ENCODE measurements around the gene CTSL. TPM values are rescaled to one million over a fixed set of nuclear protein-coding genes. Genes with fewer than 3 reads are reported as not detected.

CTSL gene
- total and polyA plus RNA-seq, 5 donors from 2014 or later: 1.2 to 10.6 (median 2.8) TPM

DNA sequence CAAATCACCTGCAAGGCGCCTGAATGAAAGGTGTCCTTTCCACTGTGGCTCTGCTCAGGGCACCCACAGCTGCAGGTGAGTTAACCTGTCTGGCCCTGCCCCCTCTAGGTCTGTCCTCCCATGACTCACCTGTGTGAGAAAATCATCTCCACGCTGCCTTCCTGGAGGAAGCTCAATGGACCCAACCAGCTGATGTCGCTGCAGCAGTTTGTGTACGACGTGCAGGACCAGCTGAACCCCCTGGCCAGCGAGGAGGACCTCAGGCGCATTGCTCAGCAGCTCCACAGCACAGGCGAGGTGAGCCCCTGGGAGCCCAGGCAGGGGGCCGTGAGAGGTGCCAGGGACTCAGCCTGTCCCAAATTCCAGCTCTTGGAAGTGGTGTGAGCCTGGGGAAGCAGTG, 23.0 kb upstream of the CTSL start:
- no peak overlapping the region for H3K4me3 Mint-ChIP-seq
- no peaks in the 10 kb centered on the region for H3K36me3 ChIP-seq (ENCODE audit: control insufficient read depth, insufficient read depth, low read length)
- no peak for ATAC-seq (ENCODE audit: low read depth in 2 of 2)

DNA sequence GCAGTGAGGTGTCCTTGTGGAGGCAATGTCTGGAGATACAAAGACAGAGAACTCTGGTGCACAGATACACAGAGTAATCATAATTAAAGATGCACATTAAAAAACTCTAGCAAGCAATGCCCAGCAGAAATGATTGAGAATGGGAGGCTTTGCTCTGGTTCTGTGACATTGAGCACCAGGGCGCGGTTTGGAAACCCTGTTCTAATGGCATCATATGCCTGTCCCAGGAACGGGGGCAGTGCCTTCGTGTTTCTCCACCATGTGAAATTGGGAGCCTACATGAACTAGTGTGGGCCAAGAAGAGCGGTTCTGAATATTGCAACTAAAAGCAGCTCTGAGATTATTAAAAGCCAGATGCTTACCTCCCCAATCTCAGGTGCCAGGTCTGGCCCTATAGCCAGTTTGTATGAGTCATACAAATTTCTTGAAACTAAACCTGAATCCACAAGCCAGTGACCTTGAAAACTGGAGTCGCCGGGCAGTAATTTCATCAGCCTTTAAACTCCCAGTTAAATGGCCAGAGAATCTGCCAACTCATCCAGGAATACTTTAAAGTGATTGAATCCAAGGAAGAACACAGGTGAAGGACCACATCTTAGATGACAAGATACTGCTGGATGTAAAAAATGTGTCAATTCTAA, 22.2 kb upstream of the CTSL start:
- no peak for ATAC-seq (ENCODE audit: low read depth in 2 of 2)
- H3K4me1 Mint-ChIP-seq: peaks cover 1 to 12% (median 6%) of the 10 kb centered on the region in 4 donors
- H3K27me3 ChIP-seq (ENCODE audit: control insufficient read depth, insufficient read depth, low read length): no peaks in the 10 kb centered on the region
- DNase-seq: no peak
- H3K36me3 Mint-ChIP-seq: no peaks in the 10 kb centered on the region
- H3K4me1 ChIP-seq (ENCODE audit: control insufficient read depth, insufficient read depth, low read length, poor library complexity, severe bottlenecking): no peaks in the 10 kb centered on the region
- H3K27ac Mint-ChIP-seq: no peak overlapping the region
- H3K27ac ChIP-seq (ENCODE audit: insufficient read depth, low read length, poor library complexity, severe bottlenecking): no peak overlapping the region
- no peaks in the 10 kb centered on the region for H3K9me3 ChIP-seq (ENCODE audit: control insufficient read depth in 2 of 2, low read length in 2 of 2)
- H3K9me3 Mint-ChIP-seq: peaks cover 0 to 3% (median 0%) of the 10 kb centered on the region in 7 donors
- H3K27me3 Mint-ChIP-seq: peaks cover 5% of the 10 kb centered on the region
- no peak overlapping the region for H3K4me3 Mint-ChIP-seq
- H3K36me3 ChIP-seq (ENCODE audit: control insufficient read depth, insufficient read depth, low read length): no peaks in the 10 kb centered on the region
- H3K4me3 ChIP-seq (ENCODE audit: low read depth, low read length): no peak overlapping the region

More for the DNA sequence above, 23.0 kb upstream of the CTSL start:
- H3K27ac ChIP-seq (ENCODE audit: insufficient read depth, low read length, poor library complexity, severe bottlenecking): no peak overlapping the region
- no peaks in the 10 kb centered on the region for H3K36me3 Mint-ChIP-seq
- H3K9me3 ChIP-seq (ENCODE audit: control insufficient read depth in 2 of 2, low read length in 2 of 2): no peaks in the 10 kb centered on the region
- H3K27me3 ChIP-seq (ENCODE audit: control insufficient read depth, insufficient read depth, low read length): no peaks in the 10 kb centered on the region
- no peak overlapping the region for H3K4me3 ChIP-seq (ENCODE audit: low read depth, low read length)
- H3K4me1 Mint-ChIP-seq: peaks cover 0 to 5% (median 5%) of the 10 kb centered on the region in 4 donors
- no peak for DNase-seq
- no peak overlapping the region for H3K27ac Mint-ChIP-seq
- H3K9me3 Mint-ChIP-seq: peaks cover 0 to 3% (median 0%) of the 10 kb centered on the region in 7 donors
- no peaks in the 10 kb centered on the region for H3K4me1 ChIP-seq (ENCODE audit: control insufficient read depth, insufficient read depth, low read length, poor library complexity, severe bottlenecking)
- H3K27me3 Mint-ChIP-seq: peaks cover 5% of the 10 kb centered on the region

GRCh38 chr9:87704342-87704741, 21.6 kb upstream of the CTSL start:
- Mint-ChIP-seq H3K4me3 (no peak overlapping the region), H3K27ac (no peak overlapping the region), H3K4me1 (peaks cover 5 to 18% (median 9%) of the 10 kb centered on the region in 4 donors), H3K27me3 (peaks cover 5% of the 10 kb centered on the region), H3K9me3 (peaks cover 0 to 3% (median 0%) of the 10 kb centered on the region in 7 donors), H3K36me3 (no peaks in the 10 kb centered on the region)
- Histone ChIP-seq H3K36me3 (ENCODE audit: control insufficient read depth, insufficient read depth, low read length) (no peaks in the 10 kb centered on the region), H3K4me1 (ENCODE audit: control insufficient read depth, insufficient read depth, low read length, poor library complexity, severe bottlenecking) (no peaks in the 10 kb centered on the region), H3K9me3 (ENCODE audit: control insufficient read depth in 2 of 2, low read length in 2 of 2) (no peaks in the 10 kb centered on the region), H3K4me3 (ENCODE audit: low read depth, low read length) (no peak overlapping the region), H3K27me3 (ENCODE audit: control insufficient read depth, insufficient read depth, low read length) (no peaks in the 10 kb centered on the region), H3K27ac (ENCODE audit: insufficient read depth, low read length, poor library complexity, severe bottlenecking) (no peak overlapping the region)
- DNase-seq (no peak), ATAC-seq (ENCODE audit: low read depth in 2 of 2) (no peak)

DNA sequence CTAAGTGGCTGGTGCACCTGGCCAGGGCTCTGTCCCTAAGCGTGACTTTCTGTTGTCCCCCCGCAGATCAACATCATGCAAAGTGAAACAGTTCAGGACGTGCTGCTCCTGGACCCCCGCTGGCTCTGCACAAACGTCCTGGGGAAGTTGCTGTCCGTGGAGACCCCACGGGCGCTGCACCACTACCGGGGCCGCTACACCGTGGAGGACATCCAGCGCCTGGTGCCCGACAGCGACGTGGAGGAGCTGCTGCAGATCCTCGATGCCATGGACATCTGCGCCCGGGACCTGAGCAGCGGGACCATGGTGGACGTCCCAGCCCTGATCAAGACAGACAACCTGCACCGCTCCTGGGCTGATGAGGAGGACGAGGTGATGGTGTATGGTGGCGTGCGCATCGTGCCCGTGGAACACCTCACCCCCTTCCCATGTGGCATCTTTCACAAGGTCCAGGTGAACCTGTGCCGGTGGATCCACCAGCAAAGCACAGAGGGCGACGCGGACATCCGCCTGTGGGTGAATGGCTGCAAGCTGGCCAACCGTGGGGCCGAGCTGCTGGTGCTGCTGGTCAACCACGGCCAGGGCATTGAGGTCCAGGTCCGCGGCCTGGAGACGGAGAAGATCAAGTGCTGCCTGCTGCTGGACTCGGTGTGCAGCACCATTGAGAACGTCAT, 19.7 kb upstream of the CTSL start:
- H3K4me1 ChIP-seq (ENCODE audit: control insufficient read depth, insufficient read depth, low read length, poor library complexity, severe bottlenecking): no peaks in the 10 kb centered on the region
- Mint-ChIP-seq H3K4me1 (peaks cover 6 to 31% (median 15%) of the 10 kb centered on the region in 4 donors), H3K27ac (no peak overlapping the region), H3K36me3 (no peaks in the 10 kb centered on the region), H3K9me3 (peaks cover 0 to 2% (median 0%) of the 10 kb centered on the region in 7 donors), H3K27me3 (peaks cover 5% of the 10 kb centered on the region), H3K4me3 (no peak overlapping the region)
- no peak overlapping the region for H3K27ac ChIP-seq (ENCODE audit: insufficient read depth, low read length, poor library complexity, severe bottlenecking)
- no peak overlapping the region for H3K4me3 ChIP-seq (ENCODE audit: low read depth, low read length)
- no peaks in the 10 kb centered on the region for H3K9me3 ChIP-seq (ENCODE audit: control insufficient read depth in 2 of 2, low read length in 2 of 2)
- H3K36me3 ChIP-seq (ENCODE audit: control insufficient read depth, insufficient read depth, low read length): no peaks in the 10 kb centered on the region
- no peaks in the 10 kb centered on the region for H3K27me3 ChIP-seq (ENCODE audit: control insufficient read depth, insufficient read depth, low read length)
- ATAC-seq (ENCODE audit: low read depth in 2 of 2): no peak
- no peak for DNase-seq

GRCh38 chr9:87707805-87708506, 18.0 kb upstream of the CTSL start:
- Mint-ChIP-seq H3K9me3 (no peaks in the 10 kb centered on the region), H3K36me3 (no peaks in the 10 kb centered on the region), H3K4me1 (peaks cover 6 to 33% (median 17%) of the 10 kb centered on the region in 4 donors), H3K27ac (no peak overlapping the region), H3K27me3 (peaks cover 9% of the 10 kb centered on the region), H3K4me3 (peak overlapping the region in 1 of 4 donors; percentile 21)
- H3K27ac ChIP-seq (ENCODE audit: insufficient read depth, low read length, poor library complexity, severe bottlenecking): no peak overlapping the region
- no peaks in the 10 kb centered on the region for H3K9me3 ChIP-seq (ENCODE audit: control insufficient read depth in 2 of 2, low read length in 2 of 2)
- H3K4me3 ChIP-seq (ENCODE audit: low read depth, low read length): no peak overlapping the region
- DNase-seq: no peak
- no peaks in the 10 kb centered on the region for H3K36me3 ChIP-seq (ENCODE audit: control insufficient read depth, insufficient read depth, low read length)
- H3K27me3 ChIP-seq (ENCODE audit: control insufficient read depth, insufficient read depth, low read length): no peaks in the 10 kb centered on the region
- ATAC-seq (ENCODE audit: low read depth in 2 of 2): no peak
- H3K4me1 ChIP-seq (ENCODE audit: control insufficient read depth, insufficient read depth, low read length, poor library complexity, severe bottlenecking): no peaks in the 10 kb centered on the region

GRCh38 chr9:87708546-87708945, 17.4 kb upstream of the CTSL start:
- Mint-ChIP-seq H3K9me3 (peaks cover 0 to 2% (median 0%) of the 10 kb centered on the region in 7 donors), H3K36me3 (no peaks in the 10 kb centered on the region), H3K27ac (peak overlapping the region in 1 of 3 donors; percentile 6), H3K4me1 (peaks cover 6 to 36% (median 19%) of the 10 kb centered on the region in 4 donors), H3K4me3 (peak overlapping the region in 2 of 4 donors; percentile 34 to 74), H3K27me3 (peaks cover 11% of the 10 kb centered on the region)
- Histone ChIP-seq H3K36me3 (ENCODE audit: control insufficient read depth, insufficient read depth, low read length) (no peaks in the 10 kb centered on the region), H3K4me1 (ENCODE audit: control insufficient read depth, insufficient read depth, low read length, poor library complexity, severe bottlenecking) (no peaks in the 10 kb centered on the region), H3K27me3 (ENCODE audit: control insufficient read depth, insufficient read depth, low read length) (no peaks in the 10 kb centered on the region), H3K4me3 (ENCODE audit: low read depth, low read length) (peak overlapping the region; percentile 43), H3K9me3 (ENCODE audit: control insufficient read depth in 2 of 2, low read length in 2 of 2) (no peaks in the 10 kb centered on the region), H3K27ac (ENCODE audit: insufficient read depth, low read length, poor library complexity, severe bottlenecking) (no peak overlapping the region)
- ATAC-seq (ENCODE audit: low read depth in 2 of 2) (no peak), DNase-seq (no peak)

GRCh38 chr9:87708986-87709728, 16.8 kb upstream of the CTSL start:
- no peaks in the 10 kb centered on the region for H3K36me3 ChIP-seq (ENCODE audit: control insufficient read depth, insufficient read depth, low read length)
- Mint-ChIP-seq H3K27me3 (peaks cover 11% of the 10 kb centered on the region), H3K4me1 (peaks cover 11 to 39% (median 21%) of the 10 kb centered on the region in 4 donors), H3K4me3 (peak overlapping the region in 2 of 4 donors; percentile 34 to 74), H3K27ac (peak overlapping the region; percentile 6 to 79 (median 62)), H3K36me3 (no peaks in the 10 kb centered on the region), H3K9me3 (peaks cover 0 to 2% (median 0%) of the 10 kb centered on the region in 7 donors)
- H3K27me3 ChIP-seq (ENCODE audit: control insufficient read depth, insufficient read depth, low read length): no peaks in the 10 kb centered on the region
- DNase-seq: peak in 1 of 3 donors; percentile 61
- ATAC-seq (ENCODE audit: low read depth in 2 of 2): peak; percentile 45 to 62
- no peak overlapping the region for H3K27ac ChIP-seq (ENCODE audit: insufficient read depth, low read length, poor library complexity, severe bottlenecking)
- peak overlapping the region; percentile 43 for H3K4me3 ChIP-seq (ENCODE audit: low read depth, low read length)
- H3K9me3 ChIP-seq (ENCODE audit: control insufficient read depth in 2 of 2, low read length in 2 of 2): no peaks in the 10 kb centered on the region
- H3K4me1 ChIP-seq (ENCODE audit: control insufficient read depth, insufficient read depth, low read length, poor library complexity, severe bottlenecking): no peaks in the 10 kb centered on the region
